ENCODE results near the gene FBXO39.
"Not testable (repeated sequence)": the region's sequence is repeated elsewhere in the genome, so short reads cannot be mapped to it uniquely, and the experiment has no call there.

Gene FBXO39

GRCh38 chr17:6775871-6776405 lies at the start of gene FBXO39:
Gene FBXO39, plus strand, starts transcription at chr17:6776215. Its CDS starts 3,654 bp downstream, at chr17:6779869.
- DNase-seq: no peak

DNA sequence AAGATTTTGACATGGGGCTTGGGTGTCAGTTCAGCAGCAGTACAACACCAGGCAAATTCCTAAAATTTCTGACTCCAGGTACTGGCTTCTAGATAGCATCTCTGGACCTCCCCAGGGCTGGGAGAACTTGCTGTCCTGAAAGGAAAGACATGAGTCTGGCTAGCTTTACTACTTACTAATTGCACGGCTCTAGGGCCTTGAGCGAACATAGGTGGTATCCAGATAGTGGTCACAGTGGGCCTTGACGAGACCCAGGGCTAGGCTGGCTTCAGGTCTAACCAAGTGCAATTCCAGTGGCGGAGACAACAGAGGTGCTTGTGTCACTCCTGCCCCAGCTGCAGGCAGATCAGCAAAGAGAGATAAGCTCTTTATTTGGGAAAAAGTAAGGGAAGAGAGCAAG lies 46.5 kb upstream of the FBXO39 start:
- DNase-seq: no peak

DNA sequence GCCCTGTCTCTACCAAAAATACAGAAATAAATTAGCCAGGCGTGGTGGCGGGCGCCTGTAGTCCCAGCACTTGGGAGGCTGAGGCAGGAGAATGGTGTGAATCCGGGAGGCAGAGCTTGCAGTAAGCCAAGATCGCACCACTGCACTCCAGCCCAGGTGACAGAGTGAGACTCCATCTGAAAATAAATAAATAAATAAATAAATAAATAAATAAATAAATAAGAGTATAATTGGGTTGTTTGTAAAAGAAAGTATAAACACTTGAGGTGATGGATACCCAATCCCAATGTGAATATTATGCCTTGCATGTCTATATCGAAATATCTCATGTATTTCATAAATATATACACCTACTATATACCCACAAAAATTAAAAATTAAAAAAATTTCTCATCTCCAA lies 29.4 kb upstream of the FBXO39 start:
- DNase-seq: not testable (repeated sequence)

- no peak for DNase-seq
Measured at GRCh38 chr17:6748617-6749016, 27.4 kb upstream of the FBXO39 start.

DNA sequence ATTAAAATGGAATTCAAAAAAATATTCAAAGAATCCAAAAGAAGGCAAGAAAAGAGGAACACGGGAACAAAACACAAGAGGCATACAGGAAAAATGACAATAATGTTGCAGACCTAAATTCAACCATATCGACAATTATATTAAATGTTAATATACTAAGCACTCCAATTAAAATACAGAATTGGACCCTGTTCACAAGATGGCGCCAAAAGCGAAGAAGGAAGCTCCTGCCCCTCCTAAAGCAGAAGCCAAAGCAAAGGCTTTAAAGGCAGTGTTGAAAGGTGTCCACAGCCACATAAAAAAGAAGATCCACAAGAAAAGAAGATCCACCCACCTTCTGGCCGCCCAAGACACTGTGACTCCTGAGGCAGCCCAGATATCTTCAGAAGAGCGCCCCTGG lies 26.5 kb upstream of the FBXO39 start:
- no peak for DNase-seq

DNA sequence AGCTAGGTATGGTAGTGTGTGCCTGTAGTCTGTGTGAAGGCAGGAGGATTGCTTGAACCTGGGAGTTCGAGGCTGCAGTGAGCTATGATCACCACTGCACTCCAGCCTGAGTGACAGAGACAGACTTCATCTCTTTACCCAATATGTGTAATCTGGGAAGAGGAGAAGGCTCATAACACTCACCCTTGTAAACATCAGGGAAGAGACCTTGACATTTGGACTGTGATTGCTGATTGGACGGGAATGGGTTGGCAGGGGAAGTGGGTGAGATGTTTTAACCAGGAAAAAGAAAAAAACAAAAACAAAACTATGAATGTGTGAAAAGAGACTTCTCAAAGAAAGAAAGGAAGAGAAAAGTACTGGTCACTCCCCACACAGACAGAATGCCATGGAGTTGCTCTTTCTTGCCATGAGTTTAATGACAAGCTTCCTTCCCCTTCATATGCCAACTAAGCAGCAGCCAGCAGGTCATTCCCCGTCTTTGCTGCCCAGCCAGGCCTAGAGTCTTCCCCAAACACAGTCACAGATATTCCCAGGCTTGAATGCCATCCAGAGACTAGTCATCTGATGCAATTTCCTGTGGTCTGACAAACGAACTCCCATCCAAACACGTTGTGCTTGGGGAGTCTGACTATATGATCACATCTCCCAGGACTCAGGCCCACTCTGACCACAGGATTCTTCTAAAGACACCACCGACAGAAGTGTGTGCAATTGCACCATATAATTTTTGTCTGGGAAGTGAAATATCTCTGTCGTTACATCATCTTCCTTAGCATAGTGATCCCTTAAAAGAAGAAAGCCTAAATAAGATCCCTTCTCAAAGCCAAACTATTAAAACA lies 23.7 kb upstream of the FBXO39 start:
- no peak for DNase-seq

GRCh38 chr17:6753006-6753445 lies 23.0 kb upstream of the FBXO39 start:
- no peak for DNase-seq

DNA sequence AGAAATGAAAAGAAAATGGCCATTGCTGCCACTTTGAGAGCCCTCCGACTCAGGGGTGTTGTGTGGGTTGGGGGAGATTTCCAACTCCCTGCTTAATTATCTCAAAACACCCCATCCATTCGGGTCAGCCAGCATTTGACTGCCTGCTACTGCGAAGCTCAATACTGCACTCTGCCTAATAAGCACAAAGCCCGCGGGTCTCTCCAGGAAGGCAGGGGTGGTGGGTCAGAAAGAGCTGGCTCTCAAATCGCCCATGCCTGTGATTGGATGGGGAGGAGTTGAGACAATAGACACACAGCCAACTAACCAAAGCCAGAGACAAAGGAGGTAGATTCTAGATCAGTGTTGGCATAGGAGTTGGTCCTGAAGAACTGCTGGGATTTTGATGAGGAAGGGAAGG lies 22.5 kb upstream of the FBXO39 start:
- DNase-seq: no peak

- DNase-seq: no peak
Measured at GRCh38 chr17:6755281-6755680, 20.7 kb upstream of the FBXO39 start.

- DNase-seq: no peak
Measured at GRCh38 chr17:6755731-6756184, 20.3 kb upstream of the FBXO39 start, which contains the start of gene XAF1. Gene XAF1, plus strand, starts transcription at chr17:6756046. Its CDS starts 33 bp downstream, at chr17:6756079.

GRCh38 chr17:6756425-6757031 lies 19.5 kb upstream of the FBXO39 start:
- DNase-seq: no peak

- no peak for DNase-seq
Measured at GRCh38 chr17:6757747-6758146, 18.3 kb upstream of the FBXO39 start.

GRCh38 chr17:6761779-6762178 lies 14.2 kb upstream of the FBXO39 start:
- DNase-seq: no peak

- DNase-seq: no peak
Measured at GRCh38 chr17:6768447-6768846, 7.6 kb upstream of the FBXO39 start.

DNA sequence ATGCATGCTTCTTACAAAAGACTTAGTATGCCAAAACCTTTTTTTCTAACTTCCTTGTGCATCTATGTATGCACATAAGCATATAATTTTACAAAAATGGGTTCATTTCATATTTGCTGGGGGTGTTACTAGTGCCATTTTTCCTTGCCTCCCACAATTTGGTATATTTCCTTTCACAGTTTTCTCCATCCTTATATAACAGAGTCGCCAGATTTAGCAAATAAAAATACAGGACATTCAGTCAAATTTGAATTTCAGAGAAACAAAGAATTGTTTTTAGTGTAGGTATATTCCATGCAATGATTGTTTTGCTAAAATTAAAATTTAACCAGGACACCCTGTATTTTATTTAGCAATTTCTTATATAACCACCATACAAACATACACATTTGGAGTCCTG lies 4.0 kb upstream of the FBXO39 start:
- no peak for DNase-seq

GRCh38 chr17:6774906-6775305 lies 1.1 kb upstream of the FBXO39 start:
- DNase-seq: not testable (repeated sequence)

DNA sequence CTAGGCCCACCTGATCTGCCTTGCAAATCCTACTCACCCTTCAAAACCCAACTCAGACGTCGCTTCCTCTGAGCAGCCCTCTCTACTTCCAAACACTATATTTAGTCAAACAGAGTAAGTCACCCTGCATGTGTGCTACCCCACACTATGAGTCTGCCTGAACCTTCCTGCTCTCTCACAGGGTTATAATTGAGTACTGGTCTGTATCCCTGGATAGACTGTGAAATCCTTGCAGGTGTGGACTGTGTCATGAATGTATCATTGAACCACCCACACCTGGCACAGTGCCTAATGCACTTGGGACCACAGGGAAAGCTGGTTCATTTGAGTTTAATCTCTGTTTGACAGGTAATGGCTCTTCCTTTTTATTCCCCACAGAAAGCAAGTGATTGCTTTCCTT lies 3.4 kb downstream of the FBXO39 start:
- no peak for DNase-seq

DNA sequence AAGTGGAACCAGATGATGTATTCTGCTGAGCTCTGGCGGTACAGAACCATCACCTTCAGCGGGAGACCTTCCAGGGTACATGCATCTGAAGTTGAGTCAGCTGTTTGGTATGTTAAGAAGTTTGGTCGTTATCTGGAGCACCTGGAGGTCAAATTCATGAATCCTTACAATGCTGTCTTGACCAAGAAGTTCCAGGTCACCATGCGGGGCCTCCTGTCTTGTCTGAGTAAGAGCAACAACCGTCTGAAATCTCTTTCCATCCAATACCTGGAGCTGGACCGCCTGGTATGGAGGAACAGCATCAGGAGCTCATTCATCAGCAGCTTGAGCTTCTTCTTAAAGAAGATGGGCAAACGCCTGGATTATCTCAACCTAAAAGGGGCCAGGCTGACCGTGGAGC lies 4.0 kb downstream of the FBXO39 start:
- no peak for DNase-seq

DNA sequence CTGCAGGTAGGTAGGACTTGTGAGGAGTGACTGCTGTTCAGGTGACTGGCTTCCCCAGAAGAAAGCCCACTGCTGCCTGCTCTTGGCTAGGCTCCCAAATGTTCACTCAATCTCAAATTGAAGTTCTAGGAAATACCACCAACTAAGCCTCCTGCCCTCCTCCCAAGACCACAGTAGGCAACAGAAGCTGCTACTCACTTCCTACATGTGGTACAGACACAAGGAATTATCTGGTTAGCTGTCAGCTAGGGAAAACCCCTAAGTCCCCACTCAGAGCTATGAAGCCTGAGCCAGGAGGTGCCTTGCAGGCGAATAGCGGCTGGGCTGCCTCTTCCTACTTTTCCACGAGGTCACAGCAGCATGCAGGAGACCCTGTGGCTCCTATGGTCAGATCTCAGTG lies 4.9 kb downstream of the FBXO39 start:
- no peak for DNase-seq

DNA sequence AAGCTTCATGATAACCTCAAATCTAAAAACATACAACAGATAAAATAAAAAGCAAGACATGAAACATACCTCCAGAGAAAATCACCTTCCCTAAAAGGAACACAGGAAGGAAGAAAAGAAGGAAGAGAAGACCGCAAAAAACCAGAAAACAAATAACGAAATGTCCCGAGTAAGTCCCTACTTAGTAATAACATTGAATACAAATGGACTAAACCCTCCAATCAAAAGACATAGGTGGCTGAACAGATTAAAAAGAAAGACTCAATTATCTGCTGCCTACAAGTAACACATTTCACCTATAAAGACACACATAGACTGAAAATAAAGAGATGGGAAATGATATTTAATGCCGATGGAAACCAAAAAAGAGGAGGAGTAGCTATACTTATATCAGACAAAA lies 6.2 kb downstream of the FBXO39 start:
- no peak for DNase-seq

GRCh38 chr17:6786618-6787017 lies 10.6 kb downstream of the FBXO39 start:
- DNase-seq: no peak

DNA sequence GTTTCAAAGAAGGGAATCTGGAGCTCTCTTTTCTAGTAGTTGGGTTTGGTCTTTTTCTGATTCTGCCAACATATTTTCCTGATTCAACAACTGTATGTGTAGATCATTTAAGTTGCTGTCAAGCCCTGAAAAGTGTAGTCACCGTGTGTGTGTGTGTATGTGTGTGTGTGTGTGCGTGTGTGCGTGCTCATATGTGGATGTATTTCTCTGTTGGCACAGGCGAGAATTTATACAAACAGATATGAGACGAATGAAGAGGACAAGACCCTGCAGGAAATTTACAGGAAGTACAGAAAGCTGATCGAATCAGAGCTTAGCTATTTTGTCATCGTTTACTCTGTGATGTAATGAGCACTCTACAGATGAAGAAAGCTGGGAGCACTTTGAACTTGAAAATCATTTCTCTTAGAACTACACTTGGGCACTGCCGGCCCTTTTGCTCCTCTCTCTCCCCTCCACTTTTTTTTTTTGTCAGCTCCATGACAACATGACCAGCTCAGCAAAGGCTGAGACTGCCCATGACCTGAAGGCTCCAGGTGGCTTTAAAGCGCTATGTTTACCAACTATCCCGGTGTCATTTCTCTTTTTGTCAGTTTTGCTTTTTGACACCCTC lies 11.2 kb downstream of the FBXO39 start:
- no peak for DNase-seq

GRCh38 chr17:6789146-6789545 lies 13.1 kb downstream of the FBXO39 start:
- DNase-seq: no peak

Measured in NCI-H345 (cell line).